Stimulated activated CD4-positive, alpha-beta T cell treated with anti-CD3 and anti-CD28 coated beads, Interleukin-15, amount 100 ng/mL, for 1 hour (primary cell): ENCODE measurements around the gene SH3GL1.
A peak's percentile ranks its signal among the peaks of the same experiment; 100 is the strongest.

Experiments
- DNase-seq, 2 donors: peaks; one replicate each; pipeline ENCODE4 v3.0.0-alpha.2; 2020; ENCODE audit warnings: low read depth in 1 of 2, low spot score in 1 of 2

SH3GL1 gene

GRCh38 chr19:4376028-4376670 is 24.2 kb downstream of the SH3GL1 start:
- no peak for DNase-seq

GRCh38 chr19:4375164-4376027 is 25.0 kb downstream of the SH3GL1 start:
- no peak for DNase-seq

- DNase-seq, result no peak
Measured at GRCh38 chr19:4374498-4375163, 25.7 kb downstream of the SH3GL1 start.

- no peak for DNase-seq
Measured at GRCh38 chr19:4373601-4374497, 26.5 kb downstream of the SH3GL1 start.

GRCh38 chr19:4373013-4373367 is 27.4 kb downstream of the SH3GL1 start:
- no peak for DNase-seq

GRCh38 chr19:4372165-4373012 is 28.0 kb downstream of the SH3GL1 start:
- DNase-seq, result no peak

- no peak for DNase-seq
Measured at GRCh38 chr19:4371247-4372164, 28.8 kb downstream of the SH3GL1 start.

- DNase-seq, result no peak
Measured at GRCh38 chr19:4370418-4371041, 29.8 kb downstream of the SH3GL1 start.

GRCh38 chr19:4369888-4370260 is 30.5 kb downstream of the SH3GL1 start:
- DNase-seq, result peak; percentile 53 to 65

GRCh38 chr19:4369109-4369887 is 31.0 kb downstream of the SH3GL1 start:
- DNase-seq, result peak; percentile 35 to 40

- DNase-seq, result no peak
Measured at GRCh38 chr19:4368128-4368820, 32.1 kb downstream of the SH3GL1 start.

GRCh38 chr19:4367781-4368127 is 32.6 kb downstream of the SH3GL1 start:
- no peak for DNase-seq

GRCh38 chr19:4367336-4367723 is 33.0 kb downstream of the SH3GL1 start:
- no peak for DNase-seq

GRCh38 chr19:4366666-4367335 is 33.5 kb downstream of the SH3GL1 start:
- DNase-seq, result no peak

- DNase-seq, result no peak
Measured at GRCh38 chr19:4365791-4366665, 34.3 kb downstream of the SH3GL1 start.

- no peak for DNase-seq
Measured at GRCh38 chr19:4365341-4365740, 35.0 kb downstream of the SH3GL1 start.
